MV-4-11 (cell line): ENCODE results near the gene TRMT10C.
"Not testable (repeated sequence)": the region's sequence is repeated elsewhere in the genome, so short reads cannot be mapped to it uniquely, and the experiment has no call there.

Experiments used
- DNase-seq: peaks from one replicate; lab custom pipeline; 2025; lab: John Stamatoyannopoulos, UW

TRMT10C gene

DNA sequence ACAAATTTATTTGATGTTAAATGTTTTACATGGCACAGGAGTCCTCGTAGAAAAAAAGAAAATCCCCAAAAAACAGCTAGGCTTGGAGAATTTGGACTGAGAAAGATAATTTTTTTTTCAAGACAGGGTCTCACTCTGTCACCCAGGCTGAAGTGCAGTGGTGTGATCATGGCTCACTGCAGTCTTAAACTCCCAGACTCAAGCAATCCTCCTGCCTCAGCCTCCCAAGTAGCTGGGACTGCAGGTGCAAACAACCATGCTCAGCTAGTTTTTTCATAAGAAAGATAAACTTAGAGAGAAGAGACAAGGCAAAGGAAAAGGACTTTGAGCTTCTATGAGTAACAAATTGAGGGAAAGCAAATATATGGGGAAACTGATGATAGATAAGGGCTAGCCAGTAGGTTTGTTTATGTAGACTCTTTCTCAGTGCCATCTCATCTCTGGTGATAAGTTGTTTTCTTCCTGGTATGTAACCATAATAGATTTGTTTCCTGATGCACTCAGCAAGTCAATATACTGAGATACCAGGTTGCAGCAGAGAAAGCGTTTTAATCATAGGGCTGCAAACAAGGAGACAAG is 13.1 kb upstream of the TRMT10C start:
- DNase-seq, result no peak

DNA sequence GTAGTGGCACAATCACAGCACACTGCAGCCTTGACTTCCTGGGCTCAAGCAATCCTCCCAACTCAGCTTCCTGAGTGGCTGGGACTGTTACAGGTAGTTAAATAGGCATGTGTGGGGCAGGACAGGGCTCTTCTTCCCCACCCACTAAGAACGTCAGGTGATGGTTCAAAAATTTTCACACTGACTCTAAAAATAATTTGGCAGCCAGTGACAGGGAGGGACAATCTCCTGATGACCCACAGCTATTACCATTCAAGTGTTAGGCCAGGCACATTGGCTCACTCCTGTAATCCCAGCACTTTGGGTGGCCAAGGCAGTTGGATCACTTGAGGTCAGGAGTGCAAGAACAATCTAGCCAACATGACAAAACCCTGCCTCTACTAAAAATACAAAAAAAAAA is 12.2 kb upstream of the TRMT10C start:
- no peak for DNase-seq

DNA sequence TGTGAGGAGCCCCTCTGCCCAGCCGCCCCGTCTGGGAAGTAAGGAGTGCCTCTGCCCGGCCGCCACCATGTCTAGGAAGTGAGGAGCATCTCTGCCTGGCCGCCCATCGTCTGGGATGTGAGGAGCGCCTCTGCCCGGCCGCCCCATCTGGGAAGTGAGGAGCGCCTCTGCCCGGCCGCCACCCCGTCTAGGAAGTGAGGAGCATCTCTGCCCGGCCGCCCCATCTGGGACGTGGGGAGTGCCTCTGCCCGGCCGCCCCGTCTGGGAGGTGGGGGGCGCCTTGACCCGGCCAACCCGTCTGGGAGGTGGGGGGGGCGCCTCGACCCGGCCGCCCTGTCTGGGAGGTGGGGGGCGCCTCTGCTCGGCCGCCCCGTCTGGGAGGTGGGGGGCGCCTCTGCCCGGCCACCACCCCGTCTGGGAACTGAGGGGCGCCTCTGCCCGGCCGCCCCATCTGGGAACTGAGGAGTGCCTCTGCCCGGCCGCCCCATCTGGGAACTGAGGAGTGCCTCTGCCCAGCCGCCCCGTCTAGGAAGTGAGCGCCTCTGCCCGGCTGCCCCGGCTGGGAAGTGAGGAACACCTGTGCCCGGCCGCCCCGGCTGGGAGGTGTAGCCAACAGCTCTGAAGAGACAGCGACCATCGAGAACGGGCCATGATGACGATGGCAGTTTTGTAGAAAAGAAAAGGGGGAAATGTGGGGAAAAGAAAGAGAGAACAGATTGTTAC is 10.1 kb upstream of the TRMT10C start:
- DNase-seq, result not testable (repeated sequence)

DNA sequence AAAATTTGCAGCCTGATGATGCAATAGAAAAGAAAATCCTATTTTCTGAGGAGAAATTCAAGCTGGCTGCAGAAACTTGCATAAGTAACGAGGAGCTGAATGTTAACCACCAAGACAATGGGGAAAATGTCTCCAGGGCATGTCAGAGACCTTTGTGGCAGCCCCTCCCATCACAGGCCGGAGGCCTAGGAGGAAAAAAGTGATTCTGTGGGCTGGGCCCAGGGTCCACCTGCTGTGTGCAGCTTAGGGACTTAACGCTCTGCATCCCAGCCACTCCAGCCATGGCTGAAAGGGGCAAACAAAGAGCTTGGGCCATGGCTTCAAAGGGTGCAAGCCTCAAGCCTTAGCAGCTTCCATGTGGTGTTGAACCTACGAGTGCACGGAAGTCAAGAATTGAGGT is 8.3 kb upstream of the TRMT10C start:
- DNase-seq, result peak; percentile 63

DNA sequence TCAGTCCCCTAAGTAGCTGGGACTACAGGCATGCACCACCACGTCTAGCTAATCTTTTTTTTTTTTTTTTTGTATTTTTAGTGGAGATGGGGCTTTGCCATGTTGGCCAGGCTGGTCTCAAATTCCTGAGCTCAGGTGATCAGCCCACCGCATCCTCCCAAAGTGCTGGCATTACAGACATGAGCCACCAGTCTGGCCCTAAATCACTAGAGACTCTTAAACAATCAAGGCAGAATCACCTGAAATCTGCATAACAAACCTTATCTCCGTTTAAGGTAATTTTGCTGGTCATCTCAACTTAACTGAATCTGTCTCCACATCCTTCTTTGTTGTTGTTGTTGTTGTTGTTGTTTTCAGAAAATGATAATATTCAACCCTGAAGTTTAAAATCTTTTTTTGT is 5.6 kb upstream of the TRMT10C start:
- DNase-seq, result no peak

DNA sequence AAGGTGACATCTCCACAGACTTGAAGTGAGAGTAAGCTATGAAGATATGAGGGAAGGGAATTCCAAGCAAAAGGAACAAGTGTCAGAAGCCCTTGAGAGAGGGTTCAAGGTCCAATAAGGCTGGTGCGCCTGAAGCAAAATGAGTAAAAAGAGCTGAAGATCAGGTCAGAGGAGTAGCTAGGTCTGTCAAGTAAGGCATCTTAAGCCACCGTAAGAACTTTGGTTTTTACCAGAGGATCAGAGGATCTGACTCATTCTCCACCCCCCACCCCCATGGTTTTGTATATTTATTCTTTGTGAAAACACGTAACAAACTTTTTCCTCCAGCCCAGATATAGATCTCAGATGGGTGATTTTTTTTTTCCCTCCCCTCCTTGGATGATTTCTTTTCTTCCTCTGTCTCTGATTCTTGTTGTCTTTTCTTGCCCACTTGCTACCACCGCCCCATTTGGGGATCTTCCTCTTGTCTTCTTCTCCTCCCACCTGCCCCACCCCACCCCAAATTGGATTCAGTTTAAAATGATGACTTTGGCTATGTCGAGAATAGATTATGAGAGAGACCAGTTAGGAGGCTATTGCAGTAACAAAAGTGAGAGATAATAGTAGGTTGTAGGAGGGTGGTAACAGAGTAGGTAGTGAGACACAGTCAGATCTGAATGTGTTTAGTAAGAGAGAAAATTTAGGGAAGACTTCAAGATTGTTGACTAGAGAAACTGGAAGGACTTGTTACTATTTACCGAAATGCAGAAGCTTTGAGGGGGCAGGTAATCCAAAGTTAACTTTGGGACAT is 6.1 kb downstream of the TRMT10C start:
- peak; percentile 9 for DNase-seq

DNA sequence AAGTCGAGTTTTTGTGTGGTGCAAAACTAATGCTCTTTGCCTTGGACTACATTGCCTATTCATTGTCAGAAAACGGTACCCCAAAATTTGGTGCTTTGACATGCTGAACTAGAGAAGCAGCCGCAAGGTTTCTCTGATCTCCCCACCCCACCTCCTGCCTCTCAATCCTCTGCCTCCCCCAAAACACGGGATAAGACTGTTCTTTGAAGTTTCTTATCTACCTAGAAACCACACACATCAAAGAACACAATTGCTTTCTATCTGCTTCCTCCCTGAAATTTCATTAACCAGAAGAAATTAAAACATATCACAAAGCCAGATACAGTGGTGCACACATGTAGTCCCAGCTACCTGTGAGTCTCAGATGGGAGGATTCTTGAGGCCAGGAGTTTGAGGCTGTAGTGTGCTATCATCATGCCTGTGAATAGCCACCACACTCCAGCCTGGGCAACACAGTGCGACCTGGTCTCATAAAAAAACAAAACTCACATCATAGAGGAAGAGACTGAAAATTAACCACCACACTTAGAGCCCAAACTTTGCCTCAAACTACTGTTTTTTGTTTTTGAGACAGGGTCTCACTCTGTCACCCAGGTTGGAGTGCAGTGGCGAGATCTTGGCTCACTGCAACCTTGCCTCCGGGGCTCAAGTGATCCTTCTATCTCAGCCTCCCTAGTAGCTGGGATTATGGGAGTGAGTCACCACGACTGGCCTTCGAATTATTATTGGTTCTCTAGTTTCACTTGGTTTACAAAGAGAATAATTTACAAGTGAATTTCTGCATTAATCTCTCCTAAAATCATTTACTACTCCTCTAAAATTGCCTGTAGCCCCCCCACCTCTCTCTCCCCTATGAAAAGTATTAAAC is 9.6 kb downstream of the TRMT10C start:
- DNase-seq, result peak; percentile 20

DNA sequence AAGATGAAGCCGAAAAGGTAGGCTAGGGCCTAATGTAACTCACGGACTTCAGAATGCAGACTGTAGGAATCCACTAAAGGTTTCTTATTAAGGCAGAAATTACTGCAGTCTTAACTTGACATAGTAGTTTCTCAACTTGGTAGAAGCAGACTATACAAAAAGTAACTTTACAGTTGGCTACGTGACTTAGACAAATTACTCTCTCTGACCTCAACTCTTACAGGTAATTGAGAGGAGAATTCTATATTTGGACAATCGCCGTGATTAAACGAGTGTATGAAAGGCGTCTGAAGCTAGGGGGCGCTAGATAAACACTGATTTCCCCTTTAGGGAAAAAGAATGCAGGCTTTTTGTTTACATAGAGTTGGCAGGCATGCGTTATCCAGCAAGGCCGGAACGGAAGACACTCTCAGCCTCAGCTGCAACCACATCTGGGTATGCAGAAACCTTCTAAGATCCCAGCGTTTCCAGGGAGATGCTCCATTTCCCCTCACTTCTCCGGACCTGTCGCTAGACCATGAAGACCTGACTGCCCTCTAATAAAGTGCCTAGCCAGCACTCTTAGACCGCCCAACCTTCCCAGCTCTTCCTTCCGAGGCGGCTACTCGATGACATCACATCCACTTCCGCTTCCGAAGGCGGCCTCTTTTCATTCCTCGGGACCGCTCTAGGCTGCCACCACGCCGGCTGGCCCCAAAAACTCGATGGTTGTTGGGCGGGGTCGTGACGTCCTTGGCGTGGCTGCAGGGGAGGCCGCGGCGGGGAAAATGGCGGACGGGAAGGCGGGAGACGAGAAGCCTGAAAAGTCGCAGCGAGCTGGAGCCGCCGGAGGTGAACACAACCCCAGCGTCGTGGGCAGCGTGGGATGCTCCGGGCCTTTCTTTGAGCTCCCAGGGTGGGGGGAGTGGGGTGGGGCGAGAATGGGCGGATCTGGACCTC is 12.1 kb downstream of the TRMT10C start, which contains the start of gene PCNP:
PCNP (plus strand) TSS at position 732 of the 939 bp plus-strand sequence; CDS start at position 768, 36 bp downstream.
- DNase-seq, result peak; percentile 98

DNA sequence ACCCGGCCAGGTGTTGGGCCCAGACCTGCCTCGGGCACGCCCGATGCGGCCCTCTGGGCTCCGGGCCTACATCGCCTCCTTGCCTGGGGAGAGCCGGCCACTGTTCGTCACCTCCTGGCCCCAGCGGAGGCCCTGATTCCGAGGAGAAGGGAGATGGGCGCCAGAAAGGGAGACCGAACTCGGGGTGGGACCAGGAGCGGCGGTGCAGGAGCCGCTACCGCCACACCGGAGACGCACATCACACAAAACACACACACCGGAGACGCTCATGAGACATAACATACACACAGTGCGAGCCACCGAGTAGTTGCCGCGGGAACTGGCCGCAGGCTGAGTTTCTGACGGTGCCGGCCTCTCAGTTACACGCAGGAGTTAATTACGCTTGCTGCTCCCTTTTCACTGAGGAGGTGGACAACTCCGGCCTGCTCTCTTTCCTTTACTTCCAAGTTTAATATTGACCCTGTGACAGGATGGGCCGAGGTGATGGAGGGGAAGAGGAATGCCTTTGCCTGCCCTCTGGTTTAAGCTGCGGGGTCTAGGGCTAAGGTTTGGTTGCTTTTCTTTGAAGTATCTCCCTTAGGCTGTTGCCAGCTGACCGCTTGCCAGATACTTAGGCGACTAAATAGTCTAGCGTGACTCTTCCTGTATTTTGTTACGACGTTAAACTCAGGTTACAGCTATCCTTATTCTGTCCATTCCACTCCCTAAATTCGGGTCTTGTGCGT is 12.9 kb downstream of the TRMT10C start:
- peak; percentile 20 for DNase-seq

DNA sequence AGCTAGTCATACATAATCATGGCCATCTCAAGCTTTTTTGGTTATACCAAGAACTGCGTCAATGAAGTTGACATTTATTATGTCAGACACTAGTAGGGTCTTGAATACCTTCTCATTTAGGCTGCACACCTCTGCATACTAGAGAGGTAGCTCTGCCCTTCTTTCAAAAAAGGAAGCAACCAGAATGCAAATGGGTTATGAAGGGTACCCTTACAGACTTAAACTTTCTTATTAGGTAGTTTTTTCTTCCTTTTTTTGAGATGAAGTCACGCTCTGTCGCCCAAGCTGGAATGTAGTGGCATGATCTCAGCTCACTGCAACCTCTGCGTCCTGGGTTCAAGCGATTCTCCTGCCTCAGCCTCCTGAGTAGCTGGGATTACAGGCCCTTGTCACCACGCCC is 15.6 kb downstream of the TRMT10C start:
- DNase-seq, result no peak

DNA sequence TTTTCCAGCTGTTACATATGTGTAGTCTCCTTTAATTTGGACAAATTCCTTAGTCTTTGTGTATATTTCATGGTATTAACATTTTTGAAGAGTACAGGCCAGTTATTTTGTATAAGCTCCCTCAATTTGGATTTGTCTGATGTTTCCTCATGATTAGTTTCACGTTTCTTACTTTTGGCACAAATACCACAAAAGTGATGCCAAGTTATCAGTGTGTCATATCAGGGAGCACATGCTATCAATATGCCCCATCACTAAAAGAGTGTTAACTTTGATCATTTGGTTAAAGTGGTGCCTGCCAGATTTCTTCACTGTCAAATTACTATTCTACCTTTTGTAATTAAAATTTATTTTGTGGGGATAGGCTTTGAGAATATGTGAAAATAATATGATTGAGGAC is 26.9 kb downstream of the TRMT10C start:
- no peak for DNase-seq

DNA sequence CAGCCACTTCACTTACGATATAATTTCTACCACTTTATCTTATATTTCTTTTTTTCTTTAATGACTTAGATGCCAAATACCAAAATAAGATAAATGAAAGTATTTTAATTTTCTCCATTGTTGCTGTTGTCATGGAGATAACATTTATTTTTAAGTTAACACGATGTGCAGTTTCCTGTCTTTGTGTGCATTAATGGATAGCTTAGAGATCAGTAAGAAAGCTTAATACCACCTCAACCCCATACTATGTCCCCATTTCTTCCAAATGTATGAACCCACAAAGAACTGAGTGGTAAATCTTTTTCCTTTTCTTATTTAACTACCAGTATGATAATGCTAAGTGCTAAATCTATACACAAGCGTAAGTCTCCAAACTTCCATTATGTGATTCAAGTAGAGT is 29.4 kb downstream of the TRMT10C start:
- DNase-seq, result no peak

DNA sequence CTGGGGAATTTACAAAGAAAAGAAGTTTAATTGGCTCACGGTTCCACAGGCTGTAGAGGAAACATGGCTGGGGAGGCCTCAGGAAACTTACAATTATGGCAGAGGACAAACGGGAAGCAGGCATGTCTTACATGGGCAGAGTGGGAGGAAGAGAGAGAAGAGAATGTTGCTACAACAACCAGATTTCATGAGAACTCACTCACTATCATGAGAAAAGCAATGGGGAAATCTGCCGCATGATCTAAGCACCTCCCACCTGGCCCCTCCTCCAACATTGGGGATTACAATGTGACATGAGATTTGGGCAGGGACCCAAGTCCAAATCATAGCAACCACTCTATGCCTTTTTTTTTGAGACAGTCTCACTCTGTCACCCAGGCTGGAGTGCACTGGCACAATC is 41.1 kb downstream of the TRMT10C start:
- no peak for DNase-seq

DNA sequence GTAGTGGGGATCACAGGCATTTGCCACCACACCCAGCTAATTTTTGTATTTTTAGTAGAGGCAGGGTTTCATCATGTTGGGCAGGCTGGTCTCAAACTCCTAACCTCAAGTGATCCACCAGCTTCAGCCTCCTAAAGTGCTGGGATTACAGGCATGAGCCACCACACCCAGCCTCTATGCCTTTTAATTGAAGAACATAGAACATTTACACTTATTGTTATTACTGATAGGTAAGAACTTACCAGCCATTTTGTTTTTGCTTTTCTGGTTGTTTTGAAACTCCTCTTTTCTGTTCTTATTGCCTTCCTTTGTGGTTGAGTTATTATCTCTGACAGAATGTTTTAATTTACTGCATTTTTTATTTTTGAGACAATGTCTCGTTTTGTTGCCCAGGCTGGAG is 41.5 kb downstream of the TRMT10C start:
- DNase-seq, result no peak

DNA sequence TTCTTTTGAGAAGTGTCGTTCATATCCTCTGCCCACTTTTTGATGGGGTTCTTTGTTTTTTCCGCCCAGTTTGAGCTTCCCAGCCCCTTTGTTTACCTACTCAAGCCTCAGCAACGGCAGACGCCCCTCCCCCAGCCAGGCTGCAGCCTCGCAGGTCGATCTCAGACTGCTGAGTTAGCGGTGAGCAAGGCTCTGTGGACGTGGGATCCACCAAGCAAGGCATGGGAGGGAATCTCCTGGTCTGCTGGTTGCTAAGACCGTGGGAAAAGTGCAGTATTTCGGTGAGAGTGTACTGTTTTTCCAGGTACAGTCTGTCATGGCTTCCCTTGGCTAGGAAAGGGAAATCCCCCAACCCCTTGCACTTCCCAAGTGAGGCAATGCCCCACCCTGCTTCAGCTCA is 43.7 kb downstream of the TRMT10C start:
- not testable (repeated sequence) for DNase-seq

DNA sequence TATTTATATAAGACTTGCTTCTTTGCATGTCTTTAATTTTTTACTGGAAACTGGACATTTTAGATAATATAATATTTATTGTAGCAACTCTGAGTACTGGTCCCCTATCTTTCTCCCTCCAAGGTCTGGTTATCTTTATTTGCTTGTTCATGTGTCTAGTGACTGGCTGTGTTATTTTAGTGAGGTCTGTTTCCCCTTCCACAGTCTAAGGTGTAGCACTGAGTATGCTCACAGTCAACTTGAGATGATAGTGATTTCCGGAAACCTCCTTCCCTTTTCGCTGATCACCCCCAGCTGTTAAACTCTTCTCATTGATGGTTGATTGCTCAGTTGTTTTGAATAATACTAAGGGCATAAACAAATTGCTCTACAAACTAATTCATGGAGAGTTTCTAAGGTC is 49.4 kb downstream of the TRMT10C start:
- no peak for DNase-seq

DNA sequence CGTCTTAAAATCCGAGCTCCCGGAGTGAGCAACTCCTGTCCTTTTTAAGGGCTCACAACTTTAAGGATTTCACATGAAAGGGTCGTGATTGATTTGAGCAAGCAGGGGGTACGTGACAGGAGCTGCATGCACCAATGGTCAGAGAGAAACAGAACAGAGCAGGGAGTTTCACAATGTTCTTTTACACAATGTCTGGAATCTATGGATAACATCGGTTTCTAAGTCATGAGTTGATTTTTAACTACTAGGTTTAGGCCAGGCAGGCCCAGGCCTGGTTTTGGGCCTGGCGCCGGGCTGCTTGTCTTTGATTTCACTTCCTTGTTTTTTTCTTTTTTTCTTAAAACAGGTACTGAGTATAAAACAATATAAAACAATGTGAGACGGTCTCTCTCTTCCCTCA is 51.3 kb downstream of the TRMT10C start:
- peak; percentile 24 for DNase-seq

DNA sequence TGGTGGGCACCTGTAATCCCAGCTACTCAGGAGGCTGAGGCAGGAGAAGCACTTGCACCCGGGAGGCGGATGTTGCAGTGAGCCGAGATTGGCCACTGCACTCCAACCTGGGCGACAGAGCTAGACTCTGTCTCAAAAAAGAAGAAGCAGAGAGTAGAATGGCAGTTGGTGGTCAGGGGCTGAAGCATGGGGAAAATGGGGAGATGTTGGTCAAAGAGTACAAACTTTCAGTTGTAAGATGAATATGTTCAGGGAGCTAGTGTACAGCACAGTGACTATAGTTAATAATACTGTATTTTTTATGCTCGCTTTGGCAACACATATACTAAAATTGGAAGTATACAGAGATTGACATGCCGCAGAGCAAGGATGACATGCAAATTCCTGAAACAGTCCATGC is 53.9 kb downstream of the TRMT10C start:
- DNase-seq, result peak; percentile 64
